LoVo (cell line): ENCODE data around the gene PRKCQ.
"Not testable (repeated sequence)": the region's sequence is repeated elsewhere in the genome, so short reads cannot be mapped to it uniquely, and the experiment has no call there.

ENCODE experiments used
- DNase-seq: peaks from one replicate; pipeline ENCODE4 v3.0.0-alpha.2; 2016; ENCODE audit warnings: low spot score

PRKCQ gene

DNA sequence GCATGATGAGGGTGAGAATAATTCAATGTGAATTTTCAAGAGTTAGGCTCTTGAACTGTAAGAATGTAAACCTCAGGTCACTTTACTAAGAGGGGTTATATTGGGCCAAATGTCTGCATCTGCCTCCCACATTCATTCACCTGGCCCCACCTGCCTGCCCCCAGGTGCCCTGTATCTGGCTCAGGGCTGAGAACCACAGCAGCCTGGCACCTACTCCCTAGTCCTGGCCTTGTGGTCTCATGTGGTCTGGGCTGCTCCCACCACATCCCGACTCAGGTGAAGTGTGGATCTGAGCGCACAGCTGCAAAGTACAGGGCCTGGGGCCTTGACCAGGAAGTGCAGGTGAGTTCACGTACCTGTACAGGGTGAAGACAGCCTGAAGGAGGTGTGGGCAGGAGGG is 195.2 kb downstream of the PRKCQ start:
- no peak for DNase-seq

GRCh38 chr10:6384031-6384430 is 196.0 kb downstream of the PRKCQ start:
- DNase-seq: no peak

GRCh38 chr10:6383096-6383812 is 196.8 kb downstream of the PRKCQ start:
- DNase-seq: no peak

- no peak for DNase-seq
These were observed 198.0 kb downstream of the PRKCQ start for GRCh38 chr10:6382081-6382480.

DNA sequence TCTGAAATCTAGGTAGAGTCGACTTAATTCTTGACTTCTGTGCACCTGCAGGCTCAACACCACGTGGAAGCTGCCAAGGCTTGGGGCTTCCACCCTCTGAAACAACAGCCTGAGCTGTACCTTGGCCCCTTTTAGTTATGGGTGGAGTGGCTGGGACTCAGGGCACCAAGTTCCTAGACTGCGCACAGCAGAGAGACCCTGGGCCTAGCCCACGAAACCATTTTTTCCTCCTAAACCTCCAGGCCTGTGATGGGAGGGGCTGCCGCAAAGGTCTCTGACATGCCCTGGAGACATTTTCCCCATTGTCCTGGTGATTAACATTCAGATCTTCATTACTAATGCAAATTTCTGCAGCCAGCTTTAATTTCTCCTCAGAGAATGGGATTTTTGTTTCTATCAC is 199.6 kb downstream of the PRKCQ start:
- not testable (repeated sequence) for DNase-seq

DNA sequence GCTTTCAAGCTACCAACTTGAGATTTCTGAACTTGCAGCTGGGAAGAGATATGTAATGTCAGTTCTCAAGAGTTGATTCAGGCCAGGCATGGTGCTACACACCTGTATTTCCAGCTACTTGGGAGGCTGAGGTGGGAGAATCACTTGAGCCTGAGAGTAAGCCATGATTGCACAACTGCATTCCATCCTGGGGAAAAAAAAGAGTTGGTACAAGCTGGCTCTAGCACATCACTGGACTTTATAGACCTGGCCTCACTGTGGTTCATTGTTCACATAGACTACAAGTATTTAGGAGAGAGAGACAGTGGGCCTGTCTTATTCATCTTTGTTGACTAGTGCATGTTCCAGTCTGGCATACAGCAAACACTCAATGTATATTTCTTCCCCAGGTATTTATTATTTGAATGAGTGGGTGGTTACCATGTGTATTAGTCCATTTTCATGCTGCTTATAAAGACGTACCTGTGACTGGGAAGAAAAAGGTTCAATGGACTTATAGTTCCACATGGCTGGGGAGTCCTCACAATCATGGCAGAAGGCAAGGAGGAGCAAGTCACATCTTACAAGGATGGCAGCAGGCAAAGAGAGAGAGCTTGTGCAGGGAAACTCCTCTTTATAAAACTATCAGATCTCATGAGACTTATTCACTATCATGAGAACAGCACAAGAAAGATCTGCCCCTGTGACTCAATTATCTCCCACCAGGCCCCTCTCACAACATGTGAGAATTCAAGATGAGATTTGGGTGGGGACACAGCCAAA is 200.9 kb downstream of the PRKCQ start:
- DNase-seq: no peak
